K562 (cell line): Measurements from ENCODE around the gene MYO18B. TPM values are rescaled to one million over a fixed set of nuclear protein-coding genes. Genes with fewer than 3 reads are reported as not detected.

Experiments used
- C11orf30 ChIP-seq: fragments of 450-650 bp; IDR thresholded peaks from 2 replicates; pipeline ENCODE4 v1.6.1; 2016; ENCODE audit warnings: low read depth, mild to moderate bottlenecking
- CBFB ChIP-seq: sonication (generic); formaldehyde crosslinking; IDR thresholded peaks from 2 replicates; pipeline ENCODE4 v1.4.0; 2020; ENCODE audit warnings: mild to moderate bottlenecking, missing genetic modification reagents
- CCAR2 ChIP-seq: fragments of 200-400 bp; formaldehyde crosslinking; IDR thresholded peaks from 2 replicates; pipeline ENCODE4 v1.6.1; 2017; ENCODE audit warnings: mild to moderate bottlenecking, low read depth, low read length
- FOXA3 ChIP-seq, 2 experiments: fragments of 450-650 bp in 1 of 2; sonication (generic) in 1 of 2; formaldehyde crosslinking; IDR thresholded peaks in 1 of 2; conservative IDR thresholded peaks in 1 of 2; 2 replicates each; pipeline versions ENCODE4 v1.4.0 to v1.8.0; 2020 to 2022; ENCODE audit warnings: mild to moderate bottlenecking in 2 of 2, missing genetic modification reagents in 1 of 2
- JUND ChIP-seq, 2 experiments: IDR thresholded peaks; 2 replicates in 1 of 2; 3 replicates in 1 of 2; pipeline ENCODE4 v1.6.1; 2011; ENCODE audit warnings: borderline replicate concordance in 2 of 2, low read depth in 2 of 2, low read length in 2 of 2, improper control_type of control experiment in 1 of 2, missing biosample characterization in 1 of 2, missing genetic modification characterization in 1 of 2, missing genetic modification reagents in 1 of 2
- MED1 ChIP-seq: sonication (generic); formaldehyde crosslinking; IDR thresholded peaks from 2 replicates; pipeline ENCODE4 v1.8.1; 2023; ENCODE audit warnings: missing genetic modification reagents, borderline replicate concordance
- NR2C1 ChIP-seq, 2 experiments: fragments of 450-650 bp; IDR thresholded peaks; 2 replicates each; pipeline ENCODE4 v1.6.1; 2017; ENCODE audit warnings: mild to moderate bottlenecking in 2 of 2, antibody characterized with exemption in 1 of 2, inconsistent platforms in 1 of 2, missing compliant biosample characterization in 1 of 2, missing genetic modification characterization in 1 of 2
- SRF ChIP-seq, 2 experiments: fragments of 250-450, 450-650 bp in 1 of 2; sonication (Bioruptor Pico) in 1 of 2; sonication (generic) in 1 of 2; formaldehyde crosslinking; IDR thresholded peaks; 2 replicates each; pipeline versions ENCODE4 v1.5.0 to v1.5.1; 2020 to 2022; ENCODE audit warnings: mild to moderate bottlenecking in 1 of 2, missing genetic modification reagents in 1 of 2
- ZFP36 ChIP-seq: fragments of 150-350 bp; IDR thresholded peaks from 2 replicates; pipeline ENCODE4 v1.6.1; 2018; ENCODE audit warnings: low read length, low read depth; ENCODE audit not compliant: partially characterized antibody
- ZNF695 ChIP-seq: fragments of 450-650 bp; formaldehyde crosslinking; IDR thresholded peaks from 2 replicates; pipeline ENCODE4 v1.4.0; 2020; ENCODE audit warnings: mild to moderate bottlenecking, moderate library complexity
- polyA plus RNA-seq, 8 experiments: library from polyadenylated mRNA; depleted of rRNA in 4 of 8; stranded (reverse) in 5 of 8; unstranded in 3 of 8; fragments of >200 nt; fragmentation: Nextera tagmentation in 2 of 8; fragmentation: Illumina TruSeq in 1 of 8; extraction: Ambion mirVana in 2 of 8; extraction: Trizol in 1 of 8; gene quantifications; 2 replicates each; pipeline versions ENCODE4 v1.2.1 to v1.2.3, GENCODE V29; 2011 to 2014; ENCODE audit warnings: inconsistent platforms in 1 of 8, missing spikeins in 1 of 8
- total RNA-seq, 7 experiments: library from RNA; depleted of rRNA in 6 of 7; stranded (reverse); fragments of >200 nt in 6 of 7; fragmentation: Illumina TruSeq in 2 of 7; extraction: Trizol in 2 of 7; gene quantifications; 2 replicates each; pipeline versions ENCODE4 v1.2.1 to v1.2.3, GENCODE V29; 2011 to 2021; ENCODE audit warnings: low replicate concordance in 1 of 7
- TF ChIP-seq, protein P1 (sequence below), 2 experiments: fragments of 450-650 bp; IDR thresholded peaks; 2 replicates each; pipeline ENCODE4 v1.6.1; 2016; ENCODE audit warnings: mild to moderate bottlenecking in 2 of 2, borderline replicate concordance in 1 of 2, low read depth in 1 of 2, moderate library complexity in 1 of 2
- TF ChIP-seq, protein P2 (sequence below): fragments of 250-450 bp; sonication (Bioruptor Pico); IDR thresholded peaks from 2 replicates; pipeline ENCODE4 v1.4.0; 2020
- TF ChIP-seq, protein P3 (sequence below): fragments of 200-800 bp; sonication (Bioruptor generic); IDR thresholded peaks from 2 replicates; pipeline ENCODE4 v1.6.1; 2017; ENCODE audit warnings: missing genetic modification characterization, missing compliant biosample characterization

The MYO18B gene
- total and polyA plus RNA-seq, 9 of the 15 experiments (the other 6 are each of a cell fraction or from before 2014, with no cell fraction given) = 0.06 to 7.0 (median 4.3) TPM

DNA sequence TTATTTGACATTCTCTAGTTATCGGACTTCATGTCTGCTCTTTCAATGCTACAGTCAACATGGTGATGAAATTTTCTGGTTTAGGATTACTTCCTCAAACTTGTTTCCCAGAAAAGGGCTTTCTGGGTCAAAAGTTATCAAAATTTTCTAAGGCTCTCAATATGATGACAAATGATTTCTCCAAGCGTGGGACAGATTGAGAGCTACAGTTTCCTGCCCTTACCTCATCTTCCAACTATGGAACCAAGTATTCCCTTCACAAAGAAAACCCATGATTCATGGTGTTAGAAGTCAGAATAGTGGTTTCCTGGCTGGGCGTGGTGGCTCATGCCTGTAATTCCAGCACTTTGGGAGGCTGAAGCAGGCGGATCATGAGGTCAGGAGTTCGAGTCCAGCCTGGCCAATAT, 17.8 kb downstream of the MYO18B start (continued):
- TF ChIP-seq, protein P1, sequence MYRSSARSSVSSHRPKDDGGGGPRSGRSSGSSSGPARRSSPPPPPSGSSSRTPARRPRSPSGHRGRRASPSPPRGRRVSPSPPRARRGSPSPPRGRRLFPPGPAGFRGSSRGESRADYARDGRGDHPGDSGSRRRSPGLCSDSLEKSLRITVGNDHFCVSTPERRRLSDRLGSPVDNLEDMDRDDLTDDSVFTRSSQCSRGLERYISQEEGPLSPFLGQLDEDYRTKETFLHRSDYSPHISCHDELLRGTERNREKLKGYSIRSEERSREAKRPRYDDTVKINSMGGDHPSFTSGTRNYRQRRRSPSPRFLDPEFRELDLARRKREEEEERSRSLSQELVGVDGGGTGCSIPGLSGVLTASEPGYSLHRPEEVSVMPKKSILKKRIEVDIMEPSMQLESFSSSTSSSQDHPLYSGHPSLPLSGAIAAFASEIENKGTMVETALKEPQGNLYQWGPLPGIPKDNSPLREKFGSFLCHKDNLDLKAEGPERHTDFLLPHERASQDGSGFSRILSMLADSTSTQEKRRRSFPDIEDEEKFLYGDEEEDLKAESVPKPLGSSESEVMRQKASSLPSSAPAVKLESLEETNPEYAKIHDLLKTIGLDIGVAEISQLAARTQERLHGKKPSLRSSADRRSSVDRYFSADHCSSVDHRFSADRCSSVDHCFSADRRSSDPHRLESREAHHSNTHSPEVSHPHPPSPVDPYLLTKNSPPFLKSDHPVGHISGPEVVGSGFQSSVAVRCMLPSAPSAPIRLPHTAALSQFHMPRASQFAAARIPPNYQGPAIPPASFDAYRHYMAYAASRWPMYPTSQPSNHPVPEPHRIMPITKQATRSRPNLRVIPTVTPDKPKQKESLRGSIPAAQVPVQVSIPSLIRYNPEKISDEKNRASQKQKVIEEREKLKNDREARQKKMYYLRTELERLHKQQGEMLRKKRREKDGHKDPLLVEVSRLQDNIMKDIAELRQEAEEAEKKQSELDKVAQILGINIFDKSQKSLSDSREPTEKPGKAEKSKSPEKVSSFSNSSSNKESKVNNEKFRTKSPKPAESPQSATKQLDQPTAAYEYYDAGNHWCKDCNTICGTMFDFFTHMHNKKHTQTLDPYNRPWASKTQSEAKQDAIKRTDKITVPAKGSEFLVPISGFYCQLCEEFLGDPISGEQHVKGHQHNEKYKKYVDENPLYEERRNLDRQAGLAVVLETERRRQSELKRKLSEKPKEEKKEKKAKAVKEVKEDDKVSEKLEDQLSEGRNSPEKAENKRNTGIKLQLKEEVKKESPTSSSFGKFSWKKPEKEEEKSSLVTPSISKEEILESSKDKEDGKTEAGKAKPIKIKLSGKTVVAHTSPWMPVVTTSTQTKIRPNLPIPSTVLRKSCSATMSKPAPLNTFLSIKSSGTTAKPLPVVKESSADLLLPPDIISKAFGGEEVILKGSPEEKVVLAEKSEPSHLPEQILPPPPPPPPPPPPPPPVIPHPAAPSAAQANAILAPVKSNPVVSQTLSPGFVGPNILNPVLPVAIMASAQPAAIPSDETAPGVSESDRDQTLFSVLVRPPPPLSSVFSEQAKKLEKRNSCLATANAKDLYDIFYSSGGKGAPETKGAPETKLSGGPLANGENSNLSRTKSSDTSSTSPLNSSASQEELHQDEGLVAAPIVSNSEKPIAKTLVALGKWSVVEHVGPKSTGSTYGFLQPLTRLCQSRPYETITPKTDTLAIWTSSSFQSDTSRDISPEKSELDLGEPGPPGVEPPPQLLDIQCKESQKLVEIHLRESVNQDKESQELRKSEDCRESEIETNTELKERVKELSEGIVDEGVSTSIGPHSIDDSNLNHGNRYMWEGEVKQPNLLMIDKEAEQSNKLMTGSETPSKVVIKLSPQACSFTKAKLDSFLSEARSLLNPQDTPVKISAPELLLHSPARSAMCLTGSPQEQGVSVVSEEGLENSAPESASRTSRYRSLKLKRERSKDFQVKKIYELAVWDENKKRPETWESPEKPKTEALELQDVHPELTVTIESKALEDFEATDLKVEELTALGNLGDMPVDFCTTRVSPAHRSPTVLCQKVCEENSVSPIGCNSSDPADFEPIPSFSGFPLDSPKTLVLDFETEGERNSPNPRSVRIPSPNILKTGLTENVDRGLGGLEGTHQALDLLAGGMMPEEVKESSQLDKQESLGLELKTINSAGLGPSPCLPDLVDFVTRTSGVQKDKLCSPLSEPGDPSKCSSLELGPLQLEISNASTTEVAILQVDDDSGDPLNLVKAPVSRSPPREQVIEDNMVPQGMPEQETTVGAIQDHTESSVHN (IDR thresholded peaks at IDR 0.05; ENCODE audit: borderline replicate concordance in 1 of 2, low read depth in 1 of 2) = peak in 1 of 2 experiments; percentile 84; a peak in 2 of 4 replicates
- TF ChIP-seq, protein P2, sequence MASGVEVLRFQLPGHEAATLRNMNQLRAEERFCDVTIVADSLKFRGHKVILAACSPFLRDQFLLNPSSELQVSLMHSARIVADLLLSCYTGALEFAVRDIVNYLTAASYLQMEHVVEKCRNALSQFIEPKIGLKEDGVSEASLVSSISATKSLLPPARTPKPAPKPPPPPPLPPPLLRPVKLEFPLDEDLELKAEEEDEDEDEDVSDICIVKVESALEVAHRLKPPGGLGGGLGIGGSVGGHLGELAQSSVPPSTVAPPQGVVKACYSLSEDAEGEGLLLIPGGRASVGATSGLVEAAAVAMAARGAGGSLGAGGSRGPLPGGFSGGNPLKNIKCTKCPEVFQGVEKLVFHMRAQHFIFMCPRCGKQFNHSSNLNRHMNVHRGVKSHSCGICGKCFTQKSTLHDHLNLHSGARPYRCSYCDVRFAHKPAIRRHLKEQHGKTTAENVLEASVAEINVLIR = no peak
- peak in 1 of 2 experiments; percentile 89; a peak in 2 of 4 replicates for TF ChIP-seq FOXA3 (CRISPR knock-in tag; conservative IDR thresholded peaks at IDR 0.05 in 1 of 2, IDR thresholded peaks at IDR 0.05 in 1 of 2)
- TF ChIP-seq, protein P3, sequence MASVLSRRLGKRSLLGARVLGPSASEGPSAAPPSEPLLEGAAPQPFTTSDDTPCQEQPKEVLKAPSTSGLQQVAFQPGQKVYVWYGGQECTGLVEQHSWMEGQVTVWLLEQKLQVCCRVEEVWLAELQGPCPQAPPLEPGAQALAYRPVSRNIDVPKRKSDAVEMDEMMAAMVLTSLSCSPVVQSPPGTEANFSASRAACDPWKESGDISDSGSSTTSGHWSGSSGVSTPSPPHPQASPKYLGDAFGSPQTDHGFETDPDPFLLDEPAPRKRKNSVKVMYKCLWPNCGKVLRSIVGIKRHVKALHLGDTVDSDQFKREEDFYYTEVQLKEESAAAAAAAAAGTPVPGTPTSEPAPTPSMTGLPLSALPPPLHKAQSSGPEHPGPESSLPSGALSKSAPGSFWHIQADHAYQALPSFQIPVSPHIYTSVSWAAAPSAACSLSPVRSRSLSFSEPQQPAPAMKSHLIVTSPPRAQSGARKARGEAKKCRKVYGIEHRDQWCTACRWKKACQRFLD (CRISPR knock-in tag) = no peak
- TF ChIP-seq MED1 (CRISPR knock-in tag) = no peak
- no peak for TF ChIP-seq NR2C1 (IDR thresholded peaks at IDR 0.05)
- peak; percentile 55 for TF ChIP-seq NR2C1 (tag; IDR thresholded peaks at IDR 0.05)
- TF ChIP-seq CBFB (CRISPR knock-in tag) = no peak
- TF ChIP-seq CCAR2 = no peak
- TF ChIP-seq JUND (IDR thresholded peaks at IDR 0.05; ENCODE audit: borderline replicate concordance, low read depth, low read length) = peak; percentile 74; the same call in 1 of the 2 replicates
- TF ChIP-seq JUND (tag; IDR thresholded peaks at IDR 0.05; ENCODE audit: borderline replicate concordance, low read depth, low read length) = peak; percentile 53; the same call in 1 of the 3 replicates
- no peak for TF ChIP-seq ZNF695 (CRISPR knock-in tag)
- TF ChIP-seq SRF (CRISPR knock-in tag; IDR thresholded peaks at IDR 0.05) = 0 out of 4 replicates have a peak, but pooled peaks of 1 of the 2 experiments have one; percentile 22
- TF ChIP-seq ZFP36 = no peak
- peak; percentile 73 for TF ChIP-seq C11orf30
